Stimulated activated CD4-positive, alpha-beta T cell treated with anti-CD3 and anti-CD28 coated beads, TNF-alpha, amount 100 ng/mL, for 4 hours (primary cell): ENCODE measurements around the gene SSTR5.
"Not testable (repeated sequence)": the region's sequence is repeated elsewhere in the genome, so short reads cannot be mapped to it uniquely, and the experiment has no call there.

ENCODE experiments used
- DNase-seq, 3 experiments: peaks; one replicate each; pipeline ENCODE4 v3.0.0-alpha.2; 2020; ENCODE audit warnings: low read depth in 3 of 3

Gene SSTR5

DNA sequence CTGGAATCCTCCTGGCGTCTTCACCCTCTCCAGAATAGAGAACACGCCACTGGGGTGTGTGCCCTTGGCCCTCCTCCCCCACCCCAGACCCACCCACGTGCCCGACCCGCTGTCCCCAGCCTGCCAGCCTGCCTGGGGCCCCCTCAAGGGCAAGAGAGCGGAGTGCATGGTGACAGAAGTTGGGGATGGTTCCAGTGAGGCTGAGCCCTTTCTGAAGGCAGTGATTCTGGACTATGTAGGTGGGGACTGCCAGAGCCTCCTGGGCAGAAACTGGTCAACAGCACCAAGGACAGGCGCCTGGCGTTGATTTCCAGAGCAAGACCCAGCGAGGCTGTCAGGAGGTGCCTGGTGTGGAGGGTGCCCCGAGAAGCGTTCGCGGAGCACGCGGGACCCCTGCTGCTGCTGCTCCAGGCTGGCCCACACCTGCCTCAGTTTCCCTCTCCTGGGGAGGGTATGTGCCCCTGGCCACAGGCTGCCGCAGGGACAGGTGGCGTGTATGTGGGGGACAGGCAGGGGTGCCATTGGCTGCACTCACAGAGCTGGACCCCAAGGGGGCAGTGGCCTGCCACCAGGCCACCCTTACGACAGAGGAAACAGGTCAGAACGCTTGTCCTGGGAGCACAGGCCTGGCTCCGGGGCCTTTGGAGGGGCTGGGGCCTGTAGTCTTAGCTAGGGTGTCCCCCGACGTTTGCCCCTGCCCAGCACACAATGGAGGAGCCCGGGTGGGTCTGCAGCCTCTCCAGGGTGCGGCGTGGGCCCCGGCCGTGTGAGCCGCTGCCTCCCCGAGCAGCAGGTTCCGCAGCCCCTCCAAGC, 1.2 kb downstream of the SSTR5 start:
- no peak for DNase-seq

GRCh38 chr16:1074379-1074649, 1.8 kb downstream of the SSTR5 start:
- no peak for DNase-seq

DNA sequence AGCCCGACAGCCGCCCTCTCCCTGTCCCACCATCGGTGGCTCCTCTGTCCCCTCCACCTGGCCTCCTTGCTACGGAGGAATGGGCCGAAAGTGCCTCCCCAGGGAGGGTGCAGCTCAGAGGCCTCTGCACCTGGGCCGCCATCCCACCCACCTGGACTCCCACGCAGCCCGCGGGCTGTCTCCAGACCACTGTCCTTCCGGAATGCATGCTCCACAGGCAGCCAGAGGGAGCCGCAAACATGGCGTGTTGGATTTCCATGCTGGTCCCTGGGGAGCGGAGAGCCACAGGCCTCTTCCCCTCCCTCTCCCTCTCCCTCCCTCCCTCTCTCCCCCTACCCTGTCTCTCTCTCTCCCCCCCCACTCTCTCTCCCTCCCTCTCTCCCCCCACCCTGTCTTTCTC, 3.0 kb downstream of the SSTR5 start:
- DNase-seq, result no peak

- no peak for DNase-seq
Measured at GRCh38 chr16:1076801-1077576, 4.4 kb downstream of the SSTR5 start.

- DNase-seq, result no peak
Measured at GRCh38 chr16:1077877-1078578, 5.5 kb downstream of the SSTR5 start.

- no peak for DNase-seq
Measured at GRCh38 chr16:1078579-1079021, 6.1 kb downstream of the SSTR5 start.

- DNase-seq, result no peak
Measured at GRCh38 chr16:1079341-1079740, 6.8 kb downstream of the SSTR5 start.

- DNase-seq, result no peak
Measured at GRCh38 chr16:1079786-1080525, 7.4 kb downstream of the SSTR5 start.

- DNase-seq, result no peak
Measured at GRCh38 chr16:1080801-1081733, 8.5 kb downstream of the SSTR5 start.

- no peak for DNase-seq
Measured at GRCh38 chr16:1081734-1082265, 9.3 kb downstream of the SSTR5 start.

GRCh38 chr16:1082266-1082951, 9.9 kb downstream of the SSTR5 start:
- DNase-seq, result no peak

DNA sequence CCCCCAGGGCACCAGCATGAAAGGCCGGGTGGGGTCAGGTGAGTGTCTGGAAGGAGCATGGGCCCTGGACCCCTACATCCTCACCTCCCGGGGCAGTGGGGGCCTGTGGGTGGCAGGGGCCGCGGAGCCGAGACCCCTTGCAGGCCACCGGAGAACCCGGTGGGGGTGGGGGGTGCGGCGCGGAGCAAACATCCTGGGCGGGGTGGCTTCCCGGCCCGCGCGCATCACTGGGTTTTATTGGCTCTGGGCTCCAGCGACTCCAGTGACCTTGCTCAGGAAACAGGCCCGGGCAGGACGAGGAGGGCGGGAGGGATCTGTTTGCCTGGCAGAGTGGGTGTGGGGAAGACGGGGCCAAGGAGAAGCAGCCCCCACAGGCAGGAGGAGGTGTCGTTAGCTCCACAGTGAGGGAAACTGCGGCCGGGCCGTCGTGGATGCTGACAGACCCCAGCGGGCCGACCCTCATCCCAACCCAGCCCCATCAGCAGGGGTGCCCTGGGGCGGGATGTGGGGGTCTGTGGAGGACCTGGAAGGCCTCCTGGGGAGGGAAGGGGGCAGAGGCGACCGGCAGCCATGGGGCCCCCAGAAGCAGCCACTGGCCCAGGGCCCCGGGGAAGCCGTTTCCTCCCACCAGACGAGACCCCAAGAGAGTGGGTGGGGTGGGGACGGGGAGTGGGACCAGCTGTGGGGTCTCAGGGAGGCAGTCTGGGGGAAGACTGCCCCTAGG, 10.6 kb downstream of the SSTR5 start:
- no peak for DNase-seq

- no peak for DNase-seq
Measured at GRCh38 chr16:1084971-1085370, 12.4 kb downstream of the SSTR5 start.

DNA sequence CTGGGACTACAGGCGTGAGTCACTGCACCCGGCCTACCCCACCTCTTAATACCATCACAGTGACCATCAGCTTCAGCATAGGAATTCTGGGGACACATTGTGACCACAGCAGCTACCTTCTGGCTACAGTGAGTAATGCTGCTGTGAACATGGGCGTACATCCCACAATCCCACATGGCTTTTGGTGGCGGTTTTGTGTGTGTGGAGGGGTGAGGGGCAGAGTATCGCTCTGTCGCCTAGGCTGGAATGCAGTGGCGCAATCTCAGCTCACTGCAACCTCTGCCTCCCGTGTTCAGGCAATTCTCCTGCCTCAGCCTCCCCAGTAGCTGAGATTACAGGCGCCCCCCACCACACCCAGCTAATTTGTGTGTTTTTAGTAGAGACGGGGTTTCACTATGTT, 13.9 kb downstream of the SSTR5 start:
- DNase-seq, result not testable (repeated sequence)

DNA sequence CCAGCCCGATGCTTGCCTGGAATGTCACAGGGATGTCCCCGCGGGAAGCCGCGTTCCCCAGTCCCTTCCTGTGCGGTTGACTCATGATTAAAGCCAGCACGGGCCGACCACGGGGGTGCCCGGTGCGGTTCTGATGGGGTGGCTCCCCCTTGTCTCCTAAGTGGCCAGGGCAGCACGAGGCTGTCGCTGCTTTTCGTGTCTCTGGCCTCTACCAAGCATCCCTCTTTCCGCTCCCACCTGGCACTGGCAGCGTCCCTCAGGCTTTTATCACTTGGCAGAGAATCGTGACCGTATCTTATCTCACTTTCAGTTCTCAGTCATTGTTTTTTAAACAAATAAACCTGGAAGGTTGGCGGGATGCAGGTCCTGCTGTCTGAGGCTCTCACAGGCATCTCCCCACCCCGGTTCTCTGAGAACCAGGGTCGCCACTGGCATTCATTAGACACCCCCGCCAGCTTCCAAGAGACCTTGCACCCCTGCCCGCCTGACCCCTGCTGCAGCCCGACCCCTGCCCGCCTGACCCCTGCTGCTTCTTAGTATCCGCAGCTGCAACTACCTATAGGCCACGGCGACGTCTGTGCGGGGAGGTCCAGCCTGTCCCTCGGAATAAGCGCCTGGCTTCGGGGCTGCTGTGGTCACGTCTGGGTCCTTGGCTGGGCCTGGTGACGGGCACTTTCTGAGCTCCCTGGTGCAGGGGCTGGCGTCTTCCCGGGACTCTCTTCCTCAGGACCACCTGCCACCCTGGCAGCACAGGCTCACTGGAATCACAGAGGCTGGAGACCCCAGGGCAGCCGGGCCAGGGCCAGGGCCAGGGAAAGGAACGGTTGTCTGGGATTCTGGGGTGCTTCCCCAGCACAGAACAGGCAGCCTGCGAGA, 16.0 kb downstream of the SSTR5 start:
- no peak for DNase-seq

GRCh38 chr16:1089439-1089821, 16.9 kb downstream of the SSTR5 start:
- no peak for DNase-seq

DNA sequence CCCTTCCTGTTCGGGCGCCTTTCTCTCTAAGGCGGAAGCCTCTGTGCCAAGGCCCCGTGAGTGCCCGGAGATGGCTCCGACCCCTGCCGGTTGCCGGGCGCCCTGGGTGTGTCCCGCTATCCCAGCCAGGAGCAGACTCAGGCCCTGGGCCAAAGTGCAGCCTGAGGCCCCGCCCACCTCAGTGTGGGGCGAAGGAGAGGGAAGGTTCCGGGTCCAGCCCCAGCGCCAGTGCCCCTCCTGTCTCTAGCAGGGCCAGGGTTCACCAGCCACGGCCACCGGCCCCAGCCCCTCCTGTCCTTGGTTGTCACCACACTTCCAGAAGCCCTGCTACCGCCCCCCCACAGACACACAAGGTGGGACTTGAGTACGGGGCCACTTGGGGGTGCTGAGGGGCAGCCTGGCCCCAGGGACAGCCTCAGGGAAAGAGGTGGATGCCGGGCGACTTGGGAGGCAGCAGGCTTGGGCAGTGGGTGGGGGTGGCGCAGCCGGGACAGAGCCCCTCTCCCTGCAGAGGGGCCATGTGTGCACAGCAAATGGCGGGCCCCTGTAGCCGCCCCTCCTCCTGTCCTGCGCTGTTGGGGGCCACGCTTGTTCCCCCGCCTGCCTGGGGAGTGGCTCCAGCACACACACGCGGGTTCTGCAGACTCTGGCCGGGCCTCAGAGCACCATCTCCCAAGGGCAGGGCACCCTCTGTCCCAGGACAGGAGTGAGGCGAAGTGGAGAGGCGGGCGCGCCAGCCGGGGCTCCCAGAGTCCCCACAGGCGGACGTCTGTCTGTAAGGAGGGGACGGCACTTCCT, 17.5 kb downstream of the SSTR5 start:
- DNase-seq, result no peak
